Measurements from ENCODE around the gene MRO. TPM values are rescaled to one million over a fixed set of nuclear protein-coding genes. Genes with fewer than 3 reads are reported as not detected.
"Not testable (repeated sequence)": the region's sequence is repeated elsewhere in the genome, so short reads cannot be mapped to it uniquely, and the experiment has no call there.

MRO gene
- total RNA-seq, 1 donor from 2014 or later = not detected

DNA sequence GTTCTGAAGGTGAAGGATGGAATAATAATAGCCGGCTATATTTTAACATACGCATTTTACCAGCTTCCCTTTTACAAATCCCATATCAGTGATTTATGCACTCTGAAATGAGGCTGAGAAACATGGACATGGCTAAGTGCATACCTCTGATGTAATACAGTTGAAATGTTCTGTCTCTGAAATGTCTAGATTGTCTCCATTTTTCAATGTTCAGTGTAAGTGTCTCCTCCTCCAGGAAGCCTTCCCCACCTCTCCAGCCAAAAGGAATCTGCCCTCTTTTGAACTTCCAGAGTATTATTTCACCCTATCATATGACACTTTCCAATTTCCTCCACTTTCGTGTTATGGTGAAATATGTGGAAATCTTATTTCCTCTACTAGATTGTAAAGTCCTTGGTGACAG lies 29.6 kb upstream of the MRO start:
- H3K27me3 Mint-ChIP-seq (ENCODE audit: low read depth) = peaks cover 10% of the 10 kb centered on the region

DNA sequence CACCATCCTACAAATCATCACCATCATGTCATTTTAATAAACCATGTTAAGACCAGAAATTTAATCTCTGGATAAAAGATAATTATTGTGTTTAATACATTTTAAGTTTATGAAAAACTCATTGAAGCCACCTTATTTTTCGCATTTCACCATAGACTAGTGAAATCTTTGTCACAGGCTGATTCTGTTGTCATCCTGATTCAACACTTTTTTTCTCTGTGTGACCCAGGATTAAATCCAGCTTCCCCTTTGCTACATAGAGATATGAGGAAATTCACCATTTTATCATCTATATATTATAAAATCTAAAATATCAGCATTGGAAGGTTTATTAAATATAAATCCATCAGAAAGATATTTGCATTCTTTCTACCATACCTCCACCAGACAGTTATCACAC lies 29.2 kb upstream of the MRO start:
- DNase-seq (ENCODE audit: low spot score) = no peak
- intact Hi-C loops (cut with micrococcal nuclease) = no loop called here
- no peak overlapping the region for H3K4me3 Mint-ChIP-seq (ENCODE audit: low read depth)
- peaks cover 3% of the 10 kb centered on the region for H3K4me1 Mint-ChIP-seq (ENCODE audit: low read depth)
- H3K9me3 Mint-ChIP-seq = no peaks in the 10 kb centered on the region
- H3K27me3 Mint-ChIP-seq (ENCODE audit: low read depth) = peaks cover 10% of the 10 kb centered on the region
- no peaks in the 10 kb centered on the region for H3K36me3 Mint-ChIP-seq (ENCODE audit: low read depth)
- H3K27ac Mint-ChIP-seq = no peak overlapping the region

More for the DNA sequence above, 29.6 kb upstream of the MRO start:
- DNase-seq (ENCODE audit: low spot score) = no peak
- Mint-ChIP-seq H3K4me3 (ENCODE audit: low read depth) (no peak overlapping the region), H3K27ac (no peak overlapping the region), H3K4me1 (ENCODE audit: low read depth) (peaks cover 3% of the 10 kb centered on the region), H3K9me3 (no peaks in the 10 kb centered on the region), H3K36me3 (ENCODE audit: low read depth) (no peaks in the 10 kb centered on the region)
- intact Hi-C loops (cut with micrococcal nuclease) = no loop called here

DNA sequence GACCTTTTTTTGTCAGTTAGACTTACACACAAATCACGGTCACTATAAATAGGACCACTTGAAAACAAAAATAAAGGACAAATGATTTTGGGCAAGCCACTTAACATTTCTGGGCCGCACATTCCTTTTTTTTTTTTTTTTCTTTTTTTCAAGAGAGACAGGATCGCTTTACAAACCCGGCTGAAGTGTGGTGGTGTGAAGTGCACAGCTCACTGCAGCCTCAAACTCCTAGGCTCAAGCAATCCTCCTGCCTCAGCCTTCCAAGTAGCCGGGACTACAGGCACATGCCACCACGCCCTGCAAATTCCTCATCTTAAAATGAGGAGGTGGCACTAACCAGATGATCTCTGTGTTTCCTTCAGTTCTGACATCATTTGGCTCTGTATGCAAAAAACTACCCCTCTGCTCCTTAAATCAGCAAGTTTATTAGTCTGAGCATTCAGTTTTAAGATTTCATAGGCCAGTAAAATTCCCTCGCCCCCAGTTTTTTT lies 28.3 kb upstream of the MRO start:
- intact Hi-C loops (cut with micrococcal nuclease) = no loop called here
- Mint-ChIP-seq H3K9me3 (no peaks in the 10 kb centered on the region), H3K27ac (no peak overlapping the region), H3K4me3 (ENCODE audit: low read depth) (no peak overlapping the region), H3K36me3 (ENCODE audit: low read depth) (no peaks in the 10 kb centered on the region), H3K4me1 (ENCODE audit: low read depth) (peaks cover 3% of the 10 kb centered on the region), H3K27me3 (ENCODE audit: low read depth) (peaks cover 12% of the 10 kb centered on the region)
- no peak for DNase-seq (ENCODE audit: low spot score)

DNA sequence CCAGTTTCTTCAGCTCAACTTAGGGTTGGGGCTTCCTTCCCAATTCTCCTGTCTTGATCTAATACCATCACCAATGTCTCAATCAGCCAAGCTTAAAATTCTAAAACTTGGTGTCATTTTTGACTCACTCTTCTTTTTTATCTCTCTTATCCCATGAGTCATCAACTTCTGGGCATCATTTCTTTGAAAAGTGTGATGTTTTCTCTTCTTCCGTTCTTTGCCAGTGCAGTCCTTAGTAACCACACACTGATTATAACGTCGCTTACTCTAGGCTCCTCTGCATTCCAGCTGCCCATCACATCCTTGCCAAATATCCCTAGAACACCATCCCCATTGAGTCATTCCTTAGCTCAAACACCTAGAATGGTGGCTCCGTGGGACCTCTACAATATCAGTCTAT lies 27.4 kb upstream of the MRO start:
- DNase-seq (ENCODE audit: low spot score) = no peak
- peaks cover 3% of the 10 kb centered on the region for H3K4me1 Mint-ChIP-seq (ENCODE audit: low read depth)
- no peaks in the 10 kb centered on the region for H3K36me3 Mint-ChIP-seq (ENCODE audit: low read depth)
- H3K27ac Mint-ChIP-seq = no peak overlapping the region
- intact Hi-C loops (cut with micrococcal nuclease) = no loop called here
- H3K4me3 Mint-ChIP-seq (ENCODE audit: low read depth) = no peak overlapping the region
- H3K27me3 Mint-ChIP-seq (ENCODE audit: low read depth) = peaks cover 9% of the 10 kb centered on the region
- H3K9me3 Mint-ChIP-seq = no peaks in the 10 kb centered on the region

DNA sequence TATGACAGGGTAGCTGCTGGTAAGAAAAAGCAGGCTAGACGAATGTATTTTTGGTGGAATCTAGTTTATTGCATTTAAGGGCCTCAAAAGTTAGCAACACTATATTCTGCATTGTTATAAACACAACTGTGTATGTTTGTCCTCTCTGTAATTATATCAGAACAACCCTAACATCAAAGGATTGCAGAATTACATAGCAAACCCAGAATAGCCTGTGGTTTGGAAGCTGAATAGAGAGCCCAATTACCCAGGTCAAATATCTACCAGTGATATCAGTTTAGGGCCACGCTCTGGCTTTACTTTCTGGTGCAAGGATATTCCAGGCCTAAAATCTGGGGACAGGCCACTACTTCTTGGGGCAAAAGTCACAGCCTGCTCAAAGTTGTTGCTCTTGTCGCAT lies 25.1 kb upstream of the MRO start:
- H3K27ac Mint-ChIP-seq = no peak overlapping the region
- DNase-seq (ENCODE audit: low spot score) = no peak
- no peaks in the 10 kb centered on the region for H3K9me3 Mint-ChIP-seq
- H3K4me3 Mint-ChIP-seq (ENCODE audit: low read depth) = no peak overlapping the region
- H3K36me3 Mint-ChIP-seq (ENCODE audit: low read depth) = no peaks in the 10 kb centered on the region
- intact Hi-C loops (cut with micrococcal nuclease) = no loop called here
- H3K4me1 Mint-ChIP-seq (ENCODE audit: low read depth) = peaks cover 3% of the 10 kb centered on the region
- peaks cover 9% of the 10 kb centered on the region for H3K27me3 Mint-ChIP-seq (ENCODE audit: low read depth)

DNA sequence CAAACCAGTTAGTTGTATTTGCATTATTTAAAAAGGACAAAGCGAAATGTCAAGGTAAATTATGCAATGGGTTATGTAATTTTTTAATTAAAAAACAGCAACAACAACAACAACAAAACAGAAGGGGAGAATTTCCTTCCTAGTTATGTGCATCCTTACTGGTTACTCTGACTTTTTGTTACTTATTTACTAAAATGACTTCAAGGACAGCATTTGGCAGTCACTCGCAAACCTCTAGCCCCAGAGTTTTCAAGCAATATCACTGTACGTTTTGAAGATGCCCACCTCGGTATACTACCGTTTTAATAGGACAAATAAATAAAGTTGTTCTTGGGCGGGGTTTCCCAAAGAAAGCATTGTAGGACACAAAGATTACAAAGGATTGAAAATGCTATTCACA lies 24.7 kb upstream of the MRO start:
- H3K27me3 Mint-ChIP-seq (ENCODE audit: low read depth) = peaks cover 9% of the 10 kb centered on the region
- H3K4me1 Mint-ChIP-seq (ENCODE audit: low read depth) = peaks cover 3% of the 10 kb centered on the region
- H3K27ac Mint-ChIP-seq = no peak overlapping the region
- intact Hi-C loops (cut with micrococcal nuclease) = no loop called here
- H3K9me3 Mint-ChIP-seq = no peaks in the 10 kb centered on the region
- no peaks in the 10 kb centered on the region for H3K36me3 Mint-ChIP-seq (ENCODE audit: low read depth)
- no peak overlapping the region for H3K4me3 Mint-ChIP-seq (ENCODE audit: low read depth)
- DNase-seq (ENCODE audit: low spot score) = no peak

DNA sequence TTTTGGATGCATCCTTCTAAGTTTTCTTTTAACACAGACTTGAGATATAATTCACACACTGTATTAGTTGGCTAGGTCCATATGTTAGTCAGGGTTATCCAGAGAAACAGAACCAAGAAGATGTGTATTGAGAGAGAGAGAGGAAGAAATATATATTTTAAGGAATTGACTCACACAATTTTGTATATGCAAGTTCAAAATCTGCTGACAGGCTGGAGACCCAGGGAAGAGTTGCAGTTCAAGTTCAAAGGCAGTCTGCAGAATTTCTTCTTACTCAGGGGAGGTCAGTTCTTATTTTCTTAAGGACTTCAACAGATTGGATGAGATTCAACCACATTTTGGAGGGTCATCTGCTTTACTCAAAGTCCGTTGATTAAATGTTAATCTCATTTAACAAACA lies 23.0 kb upstream of the MRO start:
- H3K36me3 Mint-ChIP-seq (ENCODE audit: low read depth) = no peaks in the 10 kb centered on the region
- H3K27ac Mint-ChIP-seq = no peak overlapping the region
- intact Hi-C loops (cut with micrococcal nuclease) = no loop called here
- DNase-seq (ENCODE audit: low spot score) = no peak
- H3K4me1 Mint-ChIP-seq (ENCODE audit: low read depth) = peaks cover 3% of the 10 kb centered on the region
- H3K4me3 Mint-ChIP-seq (ENCODE audit: low read depth) = no peak overlapping the region
- no peaks in the 10 kb centered on the region for H3K9me3 Mint-ChIP-seq
- H3K27me3 Mint-ChIP-seq (ENCODE audit: low read depth) = peaks cover 9% of the 10 kb centered on the region

DNA sequence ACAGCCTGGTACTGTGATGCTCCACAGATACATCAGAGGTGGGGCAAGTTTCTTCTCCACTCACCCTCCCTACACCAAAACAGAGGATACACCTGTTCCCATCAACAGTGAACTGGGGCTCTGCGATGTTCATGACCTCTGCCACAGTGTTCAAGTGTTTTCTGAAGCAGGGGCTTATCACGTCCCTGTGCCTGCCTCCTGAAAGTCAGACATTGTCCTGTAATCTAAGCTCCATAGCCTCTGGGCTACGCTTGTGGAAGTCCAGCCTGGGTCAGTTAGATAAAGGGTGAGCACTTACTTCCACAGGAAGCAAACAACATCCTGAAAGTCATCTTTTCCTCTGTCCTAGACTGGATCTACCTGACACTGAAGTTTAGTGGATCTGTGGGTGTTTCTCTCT lies 20.2 kb upstream of the MRO start:
- no peaks in the 10 kb centered on the region for H3K9me3 Mint-ChIP-seq
- no peak for DNase-seq (ENCODE audit: low spot score)
- H3K4me1 Mint-ChIP-seq (ENCODE audit: low read depth) = peaks cover 3% of the 10 kb centered on the region
- no peaks in the 10 kb centered on the region for H3K36me3 Mint-ChIP-seq (ENCODE audit: low read depth)
- no peak overlapping the region for H3K27ac Mint-ChIP-seq
- H3K27me3 Mint-ChIP-seq (ENCODE audit: low read depth) = peaks cover 10% of the 10 kb centered on the region
- intact Hi-C loops (cut with micrococcal nuclease) = no loop called here
- no peak overlapping the region for H3K4me3 Mint-ChIP-seq (ENCODE audit: low read depth)

DNA sequence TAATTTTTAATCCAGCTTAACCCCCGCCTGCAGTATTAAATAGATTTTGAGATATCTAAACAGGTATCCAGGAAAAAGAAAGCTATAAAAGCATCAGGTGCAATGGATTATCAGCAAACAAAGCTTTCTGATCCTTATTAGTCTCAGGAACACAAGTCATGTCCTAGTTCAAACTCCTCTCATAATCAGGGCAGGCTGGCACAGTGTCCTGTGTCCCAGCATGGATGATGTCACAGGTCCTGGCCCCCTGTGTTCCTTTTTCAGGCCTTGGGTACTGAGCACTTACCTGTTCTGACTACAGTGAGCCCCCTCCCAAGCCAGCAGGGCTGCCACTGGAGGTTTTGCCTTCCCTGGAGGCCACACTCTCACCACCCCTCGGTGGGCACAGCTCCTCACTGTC lies 19.5 kb upstream of the MRO start:
- H3K36me3 Mint-ChIP-seq (ENCODE audit: low read depth) = no peaks in the 10 kb centered on the region
- intact Hi-C loops (cut with micrococcal nuclease) = no loop called here
- no peak overlapping the region for H3K4me3 Mint-ChIP-seq (ENCODE audit: low read depth)
- H3K9me3 Mint-ChIP-seq = no peaks in the 10 kb centered on the region
- peaks cover 3% of the 10 kb centered on the region for H3K4me1 Mint-ChIP-seq (ENCODE audit: low read depth)
- no peak for DNase-seq (ENCODE audit: low spot score)
- no peak overlapping the region for H3K27ac Mint-ChIP-seq
- peaks cover 10% of the 10 kb centered on the region for H3K27me3 Mint-ChIP-seq (ENCODE audit: low read depth)

DNA sequence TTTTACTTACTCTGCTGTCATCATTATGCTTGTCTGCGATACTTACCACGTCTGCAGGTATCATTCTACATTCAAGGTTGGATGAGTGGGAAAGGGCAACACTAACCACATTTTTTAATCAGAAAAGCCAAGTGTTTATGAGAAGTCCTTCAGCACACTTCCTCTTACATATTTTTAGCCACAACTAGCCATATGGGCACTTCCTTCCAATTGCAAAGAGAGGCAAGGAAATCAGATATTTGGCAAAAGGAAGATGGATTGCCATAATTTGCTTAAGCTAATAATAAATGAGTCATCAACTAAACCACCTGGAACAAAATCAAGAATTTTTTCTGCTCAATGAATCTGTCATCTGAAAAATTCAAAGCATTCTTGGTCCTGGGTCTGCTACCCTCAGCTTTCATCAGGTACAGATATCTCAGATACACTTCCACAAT lies 16.7 kb upstream of the MRO start:
- intact Hi-C loops (cut with micrococcal nuclease) = no loop called here
- Mint-ChIP-seq H3K9me3 (no peaks in the 10 kb centered on the region), H3K4me1 (ENCODE audit: low read depth) (peaks cover 3% of the 10 kb centered on the region)

DNA sequence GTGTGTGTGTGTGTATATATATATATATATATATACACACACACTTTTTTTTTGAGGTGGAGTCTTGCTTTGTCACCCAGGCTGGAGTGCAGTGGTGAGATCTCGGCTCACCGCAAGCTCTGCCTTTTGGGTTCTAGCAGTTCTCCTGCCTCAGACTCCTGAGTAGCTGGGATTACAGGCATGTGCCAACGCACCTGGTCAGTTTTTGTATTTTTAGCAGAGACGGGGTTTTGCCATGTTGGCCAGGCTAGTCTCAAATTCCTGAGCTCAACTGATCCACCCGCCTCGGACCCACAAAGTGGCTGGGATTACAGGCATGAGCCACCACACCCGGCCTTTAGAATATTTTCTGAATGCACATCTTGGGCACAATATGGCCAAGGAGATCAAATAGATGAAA lies 13.7 kb upstream of the MRO start:
- H3K9me3 Mint-ChIP-seq; H3K27ac Mint-ChIP-seq; DNase-seq (ENCODE audit: low spot score); H3K4me1 Mint-ChIP-seq (ENCODE audit: low read depth); H3K4me3 Mint-ChIP-seq (ENCODE audit: low read depth); intact Hi-C loops (cut with micrococcal nuclease); H3K36me3 Mint-ChIP-seq (ENCODE audit: low read depth): not testable (repeated sequence)
- H3K27me3 Mint-ChIP-seq (ENCODE audit: low read depth) = peaks cover 11% of the 10 kb centered on the region

More for the DNA sequence above, 16.7 kb upstream of the MRO start:
- Mint-ChIP-seq H3K36me3 (ENCODE audit: low read depth) (no peaks in the 10 kb centered on the region), H3K27ac (no peak overlapping the region), H3K4me3 (ENCODE audit: low read depth) (no peak overlapping the region), H3K27me3 (ENCODE audit: low read depth) (peaks cover 11% of the 10 kb centered on the region)
- DNase-seq (ENCODE audit: low spot score) = no peak

DNA sequence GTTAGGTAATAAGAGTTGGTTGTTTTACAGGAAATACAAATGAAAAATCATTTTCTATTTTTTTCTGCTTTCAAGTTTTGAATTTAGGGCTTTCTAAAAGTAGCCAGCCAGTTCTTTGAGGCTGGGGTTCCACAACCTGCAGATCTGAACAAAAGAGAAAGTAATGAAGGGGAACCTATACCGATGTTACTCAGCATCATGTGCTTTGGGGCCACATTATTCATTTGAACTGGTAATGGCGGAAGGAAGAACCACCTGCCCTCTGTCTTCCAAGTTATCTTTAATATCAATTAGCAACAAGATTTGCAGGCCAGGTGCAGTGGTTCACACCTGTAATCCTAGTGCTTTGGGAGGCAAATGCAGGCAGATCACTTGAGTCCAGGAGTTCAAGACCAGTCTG lies 12.9 kb upstream of the MRO start:
- Mint-ChIP-seq H3K9me3 (no peaks in the 10 kb centered on the region), H3K4me1 (ENCODE audit: low read depth) (peaks cover 3% of the 10 kb centered on the region), H3K27ac (no peak overlapping the region), H3K27me3 (ENCODE audit: low read depth) (peaks cover 11% of the 10 kb centered on the region), H3K4me3 (ENCODE audit: low read depth) (no peak overlapping the region), H3K36me3 (ENCODE audit: low read depth) (no peaks in the 10 kb centered on the region)
- no peak for DNase-seq (ENCODE audit: low spot score)
- intact Hi-C loops (cut with micrococcal nuclease) = no loop called here

DNA sequence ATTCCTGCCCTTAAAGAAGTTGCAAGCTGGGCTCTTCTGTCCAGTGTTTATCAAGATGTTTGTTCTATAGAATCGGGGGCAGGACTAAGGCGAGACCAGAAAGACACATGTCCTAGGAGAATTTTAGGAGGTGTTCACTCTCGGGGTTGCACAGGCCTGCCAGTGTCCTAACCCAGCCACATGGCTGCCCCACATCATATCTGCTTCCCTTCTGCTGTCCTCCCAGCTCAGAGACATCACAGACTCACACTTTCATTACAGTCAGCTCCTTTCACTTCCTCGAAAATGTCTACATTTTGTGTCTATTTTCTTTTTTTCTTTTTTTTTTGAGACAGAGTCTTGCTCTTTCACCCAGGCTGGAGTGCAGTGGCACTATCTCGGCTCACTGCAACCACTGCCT lies 10.7 kb upstream of the MRO start:
- Mint-ChIP-seq H3K27me3 (ENCODE audit: low read depth) (peaks cover 5% of the 10 kb centered on the region), H3K4me3 (ENCODE audit: low read depth) (no peak overlapping the region), H3K9me3 (no peaks in the 10 kb centered on the region), H3K36me3 (ENCODE audit: low read depth) (no peaks in the 10 kb centered on the region), H3K4me1 (ENCODE audit: low read depth) (no peaks in the 10 kb centered on the region), H3K27ac (no peak overlapping the region)
- intact Hi-C loops (cut with micrococcal nuclease) = no loop called here
- no peak for DNase-seq (ENCODE audit: low spot score)

DNA sequence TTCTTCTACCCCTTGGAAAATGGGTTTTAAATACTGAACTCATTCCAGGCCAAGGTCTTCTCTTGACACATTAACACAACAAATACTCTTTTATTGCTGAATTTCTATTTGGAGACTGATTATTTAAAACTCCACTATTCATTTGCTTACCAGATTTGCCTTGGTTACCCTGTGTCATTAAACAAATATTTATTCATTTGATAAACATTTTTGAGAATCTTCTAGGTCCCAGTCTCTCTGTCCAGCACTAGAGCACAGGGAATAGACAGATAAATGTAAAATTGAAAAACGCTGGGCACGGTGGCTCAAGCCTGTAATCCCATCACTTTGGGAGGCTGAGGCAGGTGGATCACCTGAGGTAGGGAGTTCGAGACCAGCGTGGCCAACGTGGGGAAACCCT lies 9.8 kb upstream of the MRO start:
- peaks cover 3% of the 10 kb centered on the region for H3K27me3 Mint-ChIP-seq (ENCODE audit: low read depth)
- H3K4me1 Mint-ChIP-seq (ENCODE audit: low read depth) = no peaks in the 10 kb centered on the region
- H3K36me3 Mint-ChIP-seq (ENCODE audit: low read depth) = no peaks in the 10 kb centered on the region
- intact Hi-C loops (cut with micrococcal nuclease) = no loop called here
- H3K4me3 Mint-ChIP-seq (ENCODE audit: low read depth) = no peak overlapping the region
- no peak overlapping the region for H3K27ac Mint-ChIP-seq
- DNase-seq (ENCODE audit: low spot score) = no peak
- no peaks in the 10 kb centered on the region for H3K9me3 Mint-ChIP-seq
